Stimulated activated naive CD4-positive, alpha-beta T cell (primary cell): Measurements from ENCODE around the gene TMPRSS9.
"Not testable (repeated sequence)": the region's sequence is repeated elsewhere in the genome, so short reads cannot be mapped to it uniquely, and the experiment has no call there.

ENCODE experiments used
- DNase-seq, 6 experiments: peaks; one replicate each; lab custom pipeline; 2025; lab: John Stamatoyannopoulos, UW

TMPRSS9 gene

GRCh38 chr19:2342656-2343288 lies 17.3 kb upstream of the TMPRSS9 start:
- no peak for DNase-seq

- DNase-seq: no peak
These were observed 16.6 kb upstream of the TMPRSS9 start for GRCh38 chr19:2343289-2343982.

- DNase-seq: no peak
These were observed 15.6 kb upstream of the TMPRSS9 start for GRCh38 chr19:2344381-2344870.

- no peak for DNase-seq
These were observed 15.0 kb upstream of the TMPRSS9 start for GRCh38 chr19:2345076-2345475.

GRCh38 chr19:2345794-2346663 lies 14.0 kb upstream of the TMPRSS9 start:
- DNase-seq: no peak

GRCh38 chr19:2349818-2350217 lies 10.2 kb upstream of the TMPRSS9 start:
- DNase-seq: not testable (repeated sequence)

- DNase-seq: no peak
These were observed 9.4 kb upstream of the TMPRSS9 start for GRCh38 chr19:2350656-2351055.

- DNase-seq: no peak
These were observed 8.5 kb upstream of the TMPRSS9 start for GRCh38 chr19:2351591-2351990.

- DNase-seq: no peak
These were observed 7.9 kb upstream of the TMPRSS9 start for GRCh38 chr19:2352121-2352520.

GRCh38 chr19:2353159-2353886 lies 6.7 kb upstream of the TMPRSS9 start:
- no peak for DNase-seq

GRCh38 chr19:2353887-2354592 lies 6.0 kb upstream of the TMPRSS9 start:
- no peak for DNase-seq

GRCh38 chr19:2354670-2355069 lies 5.4 kb upstream of the TMPRSS9 start:
- DNase-seq: no peak

- no peak for DNase-seq
These were observed 4.7 kb upstream of the TMPRSS9 start for GRCh38 chr19:2355168-2356035.

GRCh38 chr19:2356036-2356646 lies 3.9 kb upstream of the TMPRSS9 start:
- no peak for DNase-seq

GRCh38 chr19:2357279-2358206 lies 2.5 kb upstream of the TMPRSS9 start:
- DNase-seq: no peak

GRCh38 chr19:2358548-2359173 lies 1.4 kb upstream of the TMPRSS9 start:
- no peak for DNase-seq

GRCh38 chr19:2360833-2361232 lies 768 bp downstream of the TMPRSS9 start:
- DNase-seq: no peak
